ENCODE measurements around the gene AKAP13.
A peak's percentile ranks its signal among the peaks of the same experiment; 100 is the strongest.

The AKAP13 gene

GRCh38 chr15:85708402-85708941 lies 328.1 kb downstream of the AKAP13 start:
- Histone ChIP-seq H3K36me3 (ENCODE audit: control insufficient read depth, insufficient read depth, low read length) (peaks cover 17% of the 10 kb centered on the region), H3K27me3 (ENCODE audit: control insufficient read depth, insufficient read depth, low read length) (no peaks in the 10 kb centered on the region), H3K9ac (ENCODE audit: low read length) (no peak overlapping the region), H3K4me3 (ENCODE audit: low read length) (no peak overlapping the region), H3K4me1 (ENCODE audit: control insufficient read depth, insufficient read depth, low read length) (peaks cover 15% of the 10 kb centered on the region), H3K27ac (ENCODE audit: low read depth, low read length) (peak overlapping the region; percentile 44)

- Histone ChIP-seq H3K4me3 (ENCODE audit: low read length) (no peak overlapping the region), H3K4me1 (ENCODE audit: control insufficient read depth, insufficient read depth, low read length) (peaks cover 14% of the 10 kb centered on the region), H3K27me3 (ENCODE audit: control insufficient read depth, insufficient read depth, low read length) (no peaks in the 10 kb centered on the region), H3K9ac (ENCODE audit: low read length) (no peak overlapping the region), H3K27ac (ENCODE audit: low read depth, low read length) (no peak overlapping the region), H3K36me3 (ENCODE audit: control insufficient read depth, insufficient read depth, low read length) (peaks cover 17% of the 10 kb centered on the region)
Observed at GRCh38 chr15:85709250-85709649, 328.8 kb downstream of the AKAP13 start.

GRCh38 chr15:85710340-85710842 lies 330.0 kb downstream of the AKAP13 start:
- Histone ChIP-seq H3K27ac (ENCODE audit: low read depth, low read length) (no peak overlapping the region), H3K4me1 (ENCODE audit: control insufficient read depth, insufficient read depth, low read length) (peaks cover 5% of the 10 kb centered on the region), H3K4me3 (ENCODE audit: low read length) (no peak overlapping the region), H3K27me3 (ENCODE audit: control insufficient read depth, insufficient read depth, low read length) (no peaks in the 10 kb centered on the region), H3K36me3 (ENCODE audit: control insufficient read depth, insufficient read depth, low read length) (peaks cover 21% of the 10 kb centered on the region), H3K9ac (ENCODE audit: low read length) (no peak overlapping the region)

GRCh38 chr15:85711580-85712192 lies 331.3 kb downstream of the AKAP13 start:
- Histone ChIP-seq H3K4me1 (ENCODE audit: control insufficient read depth, insufficient read depth, low read length) (peaks cover 3% of the 10 kb centered on the region), H3K27ac (ENCODE audit: low read depth, low read length) (no peak overlapping the region), H3K27me3 (ENCODE audit: control insufficient read depth, insufficient read depth, low read length) (no peaks in the 10 kb centered on the region), H3K4me3 (ENCODE audit: low read length) (no peak overlapping the region), H3K9ac (ENCODE audit: low read length) (no peak overlapping the region), H3K36me3 (ENCODE audit: control insufficient read depth, insufficient read depth, low read length) (peaks cover 26% of the 10 kb centered on the region)

- no peak overlapping the region for H3K27ac ChIP-seq (ENCODE audit: low read depth, low read length)
- peaks cover 36% of the 10 kb centered on the region for H3K36me3 ChIP-seq (ENCODE audit: control insufficient read depth, insufficient read depth, low read length)
- no peaks in the 10 kb centered on the region for H3K27me3 ChIP-seq (ENCODE audit: control insufficient read depth, insufficient read depth, low read length)
Observed at GRCh38 chr15:85716261-85716660, 335.9 kb downstream of the AKAP13 start.

GRCh38 chr15:85717212-85717611 lies 336.8 kb downstream of the AKAP13 start:
- Histone ChIP-seq H3K4me3 (ENCODE audit: low read length) (no peak overlapping the region), H3K4me1 (ENCODE audit: control insufficient read depth, insufficient read depth, low read length) (no peaks in the 10 kb centered on the region), H3K27ac (ENCODE audit: low read depth, low read length) (no peak overlapping the region), H3K9ac (ENCODE audit: low read length) (no peak overlapping the region), H3K27me3 (ENCODE audit: control insufficient read depth, insufficient read depth, low read length) (no peaks in the 10 kb centered on the region), H3K36me3 (ENCODE audit: control insufficient read depth, insufficient read depth, low read length) (peaks cover 37% of the 10 kb centered on the region)

More at GRCh38 chr15:85716261-85716660, 335.9 kb downstream of the AKAP13 start:
- Histone ChIP-seq H3K9ac (ENCODE audit: low read length) (no peak overlapping the region), H3K4me1 (ENCODE audit: control insufficient read depth, insufficient read depth, low read length) (no peaks in the 10 kb centered on the region), H3K4me3 (ENCODE audit: low read length) (no peak overlapping the region)

GRCh38 chr15:85718271-85718971 lies 338.0 kb downstream of the AKAP13 start:
- no peak overlapping the region for H3K4me3 ChIP-seq (ENCODE audit: low read length)
- no peaks in the 10 kb centered on the region for H3K27me3 ChIP-seq (ENCODE audit: control insufficient read depth, insufficient read depth, low read length)
- H3K36me3 ChIP-seq (ENCODE audit: control insufficient read depth, insufficient read depth, low read length), result peaks cover 42% of the 10 kb centered on the region
- H3K9ac ChIP-seq (ENCODE audit: low read length), result no peak overlapping the region
- no peak overlapping the region for H3K27ac ChIP-seq (ENCODE audit: low read depth, low read length)
- no peaks in the 10 kb centered on the region for H3K4me1 ChIP-seq (ENCODE audit: control insufficient read depth, insufficient read depth, low read length)

- no peak overlapping the region for H3K4me3 ChIP-seq (ENCODE audit: low read length)
- no peak overlapping the region for H3K9ac ChIP-seq (ENCODE audit: low read length)
- H3K27ac ChIP-seq (ENCODE audit: low read depth, low read length), result no peak overlapping the region
- no peaks in the 10 kb centered on the region for H3K27me3 ChIP-seq (ENCODE audit: control insufficient read depth, insufficient read depth, low read length)
- peaks cover under 1% of the 10 kb centered on the region for H3K4me1 ChIP-seq (ENCODE audit: control insufficient read depth, insufficient read depth, low read length)
- peaks cover 44% of the 10 kb centered on the region for H3K36me3 ChIP-seq (ENCODE audit: control insufficient read depth, insufficient read depth, low read length)
Observed at GRCh38 chr15:85718981-85719380, 338.6 kb downstream of the AKAP13 start.

GRCh38 chr15:85722374-85723152 lies 342.2 kb downstream of the AKAP13 start:
- Histone ChIP-seq H3K4me1 (ENCODE audit: control insufficient read depth, insufficient read depth, low read length) (peaks cover 15% of the 10 kb centered on the region), H3K9ac (ENCODE audit: low read length) (no peak overlapping the region), H3K4me3 (ENCODE audit: low read length) (no peak overlapping the region), H3K27ac (ENCODE audit: low read depth, low read length) (no peak overlapping the region), H3K27me3 (ENCODE audit: control insufficient read depth, insufficient read depth, low read length) (no peaks in the 10 kb centered on the region), H3K36me3 (ENCODE audit: control insufficient read depth, insufficient read depth, low read length) (peaks cover 37% of the 10 kb centered on the region)

GRCh38 chr15:85723960-85724945 lies 343.9 kb downstream of the AKAP13 start:
- H3K27ac ChIP-seq (ENCODE audit: low read depth, low read length), result peak overlapping the region; percentile 51
- peaks cover 31% of the 10 kb centered on the region for H3K36me3 ChIP-seq (ENCODE audit: control insufficient read depth, insufficient read depth, low read length)
- H3K9ac ChIP-seq (ENCODE audit: low read length), result no peak overlapping the region
- peaks cover 15% of the 10 kb centered on the region for H3K4me1 ChIP-seq (ENCODE audit: control insufficient read depth, insufficient read depth, low read length)
- no peak overlapping the region for H3K4me3 ChIP-seq (ENCODE audit: low read length)
- no peaks in the 10 kb centered on the region for H3K27me3 ChIP-seq (ENCODE audit: control insufficient read depth, insufficient read depth, low read length)

GRCh38 chr15:85725019-85725418 lies 344.6 kb downstream of the AKAP13 start:
- no peak overlapping the region for H3K4me3 ChIP-seq (ENCODE audit: low read length)
- H3K27me3 ChIP-seq (ENCODE audit: control insufficient read depth, insufficient read depth, low read length), result no peaks in the 10 kb centered on the region
- peaks cover 15% of the 10 kb centered on the region for H3K4me1 ChIP-seq (ENCODE audit: control insufficient read depth, insufficient read depth, low read length)
- H3K36me3 ChIP-seq (ENCODE audit: control insufficient read depth, insufficient read depth, low read length), result peaks cover 32% of the 10 kb centered on the region
- H3K27ac ChIP-seq (ENCODE audit: low read depth, low read length), result peak overlapping the region; percentile 51
- no peak overlapping the region for H3K9ac ChIP-seq (ENCODE audit: low read length)

Data from rectal smooth muscle tissue (tissue), 1 donor.